Brain microvascular endothelial cell (primary cell): ENCODE data around the gene DLGAP1.

Experiments used
- DNase-seq: peaks from one replicate; pipeline ENCODE4 v3.0.0-alpha.2; 2020
- H3K27ac ChIP-seq: fragments of 250-450 bp; sonication (Bioruptor Pico); 2 replicates; pipeline ENCODE4 v1.5.1; 2020; ENCODE audit warnings: mild to moderate bottlenecking, moderate library complexity
- H3K27me3 ChIP-seq: fragments of 250-450 bp; sonication (Bioruptor Pico); replicated peaks from 2 replicates; pipeline ENCODE4 v1.5.1; 2020; ENCODE audit warnings: mild to moderate bottlenecking
- H3K36me3 ChIP-seq: fragments of 250-450 bp; sonication (Bioruptor Pico); replicated peaks from 2 replicates; pipeline ENCODE4 v1.5.1; 2020; ENCODE audit warnings: mild to moderate bottlenecking
- H3K4me3 ChIP-seq: 2 replicates; pipeline ENCODE4 v1.5.1; 2011; ENCODE audit warnings: low read depth, mild to moderate bottlenecking, control low read depth, low read length, moderate library complexity
- CTCF ChIP-seq: IDR thresholded peaks from 2 replicates; pipeline ENCODE4 v1.5.1; 2011; ENCODE audit warnings: low read depth, mild to moderate bottlenecking, moderate library complexity, low read length, control low read depth, inconsistent platforms; ENCODE audit errors: missing control alignments
- in situ Hi-C: cut with HindIII; loops from 2 replicates; pipeline ENCODE4 v1.10.0; 2017; ENCODE audit warnings: low sequenced_read_pairs, low pct_ligation_motif_present

Gene DLGAP1

GRCh38 chr18:3451183-3451988, 1003.7 kb downstream of the DLGAP1 start:
- peak overlapping the region; percentile 99 for H3K27ac ChIP-seq
- in situ Hi-C loops: no loop called here

GRCh38 chr18:3450799-3451182, 1004.3 kb downstream of the DLGAP1 start:
- no peak for TF ChIP-seq CTCF
- no peaks in the 10 kb centered on the region for H3K36me3 ChIP-seq
- no peak for DNase-seq
- peak overlapping the region; percentile 93 for H3K4me3 ChIP-seq
- in situ Hi-C loops: no loop called here
- no peaks in the 10 kb centered on the region for H3K27me3 ChIP-seq
- H3K27ac ChIP-seq: peak overlapping the region; percentile 99

More at GRCh38 chr18:3451183-3451988, 1003.7 kb downstream of the DLGAP1 start:
- peak; percentile 91 for DNase-seq
- H3K4me3 ChIP-seq: peak overlapping the region; percentile 93
- no peak for TF ChIP-seq CTCF
- no peaks in the 10 kb centered on the region for H3K27me3 ChIP-seq
- peaks cover 3% of the 10 kb centered on the region for H3K36me3 ChIP-seq

GRCh38 chr18:3450012-3450798, 1004.9 kb downstream of the DLGAP1 start, which contains the start of gene TGIF1:
TGIF1 (plus strand) TSS chr18:3450172; CDS start chr18:3450490, 318 bp downstream.
- no peaks in the 10 kb centered on the region for H3K36me3 ChIP-seq
- peak within 1 kb of the TSS; percentile 99 for H3K27ac ChIP-seq
- no peaks in the 10 kb centered on the region for H3K27me3 ChIP-seq
- no peak for TF ChIP-seq CTCF
- in situ Hi-C loops: no loop called here
- peak; percentile 74 for DNase-seq
- peak within 1 kb of the TSS; percentile 93 for H3K4me3 ChIP-seq

- Histone ChIP-seq H3K36me3 (no peaks in the 10 kb centered on the region), H3K27ac (peak overlapping the region; percentile 99), H3K27me3 (no peaks in the 10 kb centered on the region), H3K4me3 (peak overlapping the region; percentile 93)
- in situ Hi-C loops: no loop called here
- DNase-seq: peak; percentile 88
- no peak for TF ChIP-seq CTCF
Observed at GRCh38 chr18:3449512-3450011, 1005.5 kb downstream of the DLGAP1 start.

- DNase-seq: no peak
- no peaks in the 10 kb centered on the region for H3K36me3 ChIP-seq
- no peak for TF ChIP-seq CTCF
- peak overlapping the region; percentile 93 for H3K4me3 ChIP-seq
- in situ Hi-C loops: no loop called here
- no peaks in the 10 kb centered on the region for H3K27me3 ChIP-seq
- peak overlapping the region; percentile 99 for H3K27ac ChIP-seq
Observed at GRCh38 chr18:3448838-3449511, 1006.1 kb downstream of the DLGAP1 start.
